ENCODE measurements around the gene UBE2F. TPM values are rescaled to one million over a fixed set of nuclear protein-coding genes. Genes with fewer than 3 reads are reported as not detected.

The UBE2F gene
- total and polyA plus RNA-seq, 2 of the 13 experiments (the other 11 are each of a cell fraction or from before 2014, with no cell fraction given): 35.4 to 73.1 TPM

GRCh38 chr2:238063414-238064189 is 96.8 kb downstream of the UBE2F start (continued):
- TF ChIP-seq, protein P1, sequence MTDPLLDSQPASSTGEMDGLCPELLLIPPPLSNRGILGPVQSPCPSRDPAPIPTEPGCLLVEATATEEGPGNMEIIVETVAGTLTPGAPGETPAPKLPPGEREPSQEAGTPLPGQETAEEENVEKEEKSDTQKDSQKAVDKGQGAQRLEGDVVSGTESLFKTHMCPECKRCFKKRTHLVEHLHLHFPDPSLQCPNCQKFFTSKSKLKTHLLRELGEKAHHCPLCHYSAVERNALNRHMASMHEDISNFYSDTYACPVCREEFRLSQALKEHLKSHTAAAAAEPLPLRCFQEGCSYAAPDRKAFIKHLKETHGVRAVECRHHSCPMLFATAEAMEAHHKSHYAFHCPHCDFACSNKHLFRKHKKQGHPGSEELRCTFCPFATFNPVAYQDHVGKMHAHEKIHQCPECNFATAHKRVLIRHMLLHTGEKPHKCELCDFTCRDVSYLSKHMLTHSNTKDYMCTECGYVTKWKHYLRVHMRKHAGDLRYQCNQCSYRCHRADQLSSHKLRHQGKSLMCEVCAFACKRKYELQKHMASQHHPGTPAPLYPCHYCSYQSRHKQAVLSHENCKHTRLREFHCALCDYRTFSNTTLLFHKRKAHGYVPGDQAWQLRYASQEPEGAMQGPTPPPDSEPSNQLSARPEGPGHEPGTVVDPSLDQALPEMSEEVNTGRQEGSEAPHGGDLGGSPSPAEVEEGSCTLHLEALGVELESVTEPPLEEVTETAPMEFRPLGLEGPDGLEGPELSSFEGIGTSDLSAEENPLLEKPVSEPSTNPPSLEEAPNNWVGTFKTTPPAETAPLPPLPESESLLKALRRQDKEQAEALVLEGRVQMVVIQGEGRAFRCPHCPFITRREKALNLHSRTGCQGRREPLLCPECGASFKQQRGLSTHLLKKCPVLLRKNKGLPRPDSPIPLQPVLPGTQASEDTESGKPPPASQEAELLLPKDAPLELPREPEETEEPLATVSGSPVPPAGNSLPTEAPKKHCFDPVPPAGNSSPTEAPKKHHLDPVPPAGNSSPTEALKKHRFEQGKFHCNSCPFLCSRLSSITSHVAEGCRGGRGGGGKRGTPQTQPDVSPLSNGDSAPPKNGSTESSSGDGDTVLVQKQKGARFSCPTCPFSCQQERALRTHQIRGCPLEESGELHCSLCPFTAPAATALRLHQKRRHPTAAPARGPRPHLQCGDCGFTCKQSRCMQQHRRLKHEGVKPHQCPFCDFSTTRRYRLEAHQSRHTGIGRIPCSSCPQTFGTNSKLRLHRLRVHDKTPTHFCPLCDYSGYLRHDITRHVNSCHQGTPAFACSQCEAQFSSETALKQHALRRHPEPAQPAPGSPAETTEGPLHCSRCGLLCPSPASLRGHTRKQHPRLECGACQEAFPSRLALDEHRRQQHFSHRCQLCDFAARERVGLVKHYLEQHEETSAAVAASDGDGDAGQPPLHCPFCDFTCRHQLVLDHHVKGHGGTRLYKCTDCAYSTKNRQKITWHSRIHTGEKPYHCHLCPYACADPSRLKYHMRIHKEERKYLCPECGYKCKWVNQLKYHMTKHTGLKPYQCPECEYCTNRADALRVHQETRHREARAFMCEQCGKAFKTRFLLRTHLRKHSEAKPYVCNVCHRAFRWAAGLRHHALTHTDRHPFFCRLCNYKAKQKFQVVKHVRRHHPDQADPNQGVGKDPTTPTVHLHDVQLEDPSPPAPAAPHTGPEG (CRISPR knock-in tag; IDR thresholded peaks at IDR 0.05): no peak
- TF ChIP-seq, protein P2, sequence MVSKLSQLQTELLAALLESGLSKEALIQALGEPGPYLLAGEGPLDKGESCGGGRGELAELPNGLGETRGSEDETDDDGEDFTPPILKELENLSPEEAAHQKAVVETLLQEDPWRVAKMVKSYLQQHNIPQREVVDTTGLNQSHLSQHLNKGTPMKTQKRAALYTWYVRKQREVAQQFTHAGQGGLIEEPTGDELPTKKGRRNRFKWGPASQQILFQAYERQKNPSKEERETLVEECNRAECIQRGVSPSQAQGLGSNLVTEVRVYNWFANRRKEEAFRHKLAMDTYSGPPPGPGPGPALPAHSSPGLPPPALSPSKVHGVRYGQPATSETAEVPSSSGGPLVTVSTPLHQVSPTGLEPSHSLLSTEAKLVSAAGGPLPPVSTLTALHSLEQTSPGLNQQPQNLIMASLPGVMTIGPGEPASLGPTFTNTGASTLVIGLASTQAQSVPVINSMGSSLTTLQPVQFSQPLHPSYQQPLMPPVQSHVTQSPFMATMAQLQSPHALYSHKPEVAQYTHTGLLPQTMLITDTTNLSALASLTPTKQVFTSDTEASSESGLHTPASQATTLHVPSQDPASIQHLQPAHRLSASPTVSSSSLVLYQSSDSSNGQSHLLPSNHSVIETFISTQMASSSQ (IDR thresholded peaks at IDR 0.05; ENCODE audit: low read depth): no peak
- TF ChIP-seq, protein P2 (CRISPR knock-in tag; IDR thresholded peaks at IDR 0.05; ENCODE audit: borderline replicate concordance): no peak
